Measurements from ENCODE around the gene GCNT1.

DNA sequence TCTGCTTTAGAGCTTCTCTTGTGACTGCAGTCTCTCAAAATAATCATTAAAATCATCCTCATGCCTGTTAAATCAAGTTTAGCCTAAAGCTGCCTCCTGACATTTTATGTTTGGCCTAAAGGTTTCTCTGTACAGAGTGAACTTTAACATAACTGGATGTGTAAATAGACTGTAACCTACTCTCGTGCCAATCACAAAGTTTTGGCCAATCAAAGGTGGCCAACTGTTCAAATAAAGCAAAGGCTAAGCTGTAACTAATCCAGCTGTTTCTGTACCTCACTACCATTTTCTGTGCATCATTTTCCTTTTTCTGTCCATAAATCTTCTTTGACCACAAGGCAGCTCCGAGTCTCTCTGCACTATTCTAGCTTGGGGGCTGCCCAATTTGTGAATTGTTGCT is 86.2 kb downstream of the GCNT1 start:
- TF ChIP-seq RARB (CRISPR knock-in tag; IDR thresholded peaks at IDR 0.05) (no peak), ZFP3 (CRISPR knock-in tag; IDR thresholded peaks at IDR 0.05) (no peak)
- TF ChIP-seq, protein P1, sequence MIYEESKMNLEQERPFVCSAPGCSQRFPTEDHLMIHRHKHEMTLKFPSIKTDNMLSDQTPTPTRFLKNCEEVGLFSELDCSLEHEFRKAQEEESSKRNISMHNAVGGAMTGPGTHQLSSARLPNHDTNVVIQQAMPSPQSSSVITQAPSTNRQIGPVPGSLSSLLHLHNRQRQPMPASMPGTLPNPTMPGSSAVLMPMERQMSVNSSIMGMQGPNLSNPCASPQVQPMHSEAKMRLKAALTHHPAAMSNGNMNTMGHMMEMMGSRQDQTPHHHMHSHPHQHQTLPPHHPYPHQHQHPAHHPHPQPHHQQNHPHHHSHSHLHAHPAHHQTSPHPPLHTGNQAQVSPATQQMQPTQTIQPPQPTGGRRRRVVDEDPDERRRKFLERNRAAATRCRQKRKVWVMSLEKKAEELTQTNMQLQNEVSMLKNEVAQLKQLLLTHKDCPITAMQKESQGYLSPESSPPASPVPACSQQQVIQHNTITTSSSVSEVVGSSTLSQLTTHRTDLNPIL (CRISPR knock-in tag; IDR thresholded peaks at IDR 0.05; ENCODE audit: low read depth), result no peak
